Renal cortex interstitium (tissue), 11 donors: ENCODE measurements around the gene NAT9. TPM values are rescaled to one million over a fixed set of nuclear protein-coding genes. Genes with fewer than 3 reads are reported as not detected.

Source experiments
- DNase-seq, 11 donors: peaks; one replicate each; pipeline ENCODE4 v3.0.0-alpha.2; 2013; ENCODE audit warnings: low read depth in 9 of 11, low spot score in 4 of 11; ENCODE audit errors: extremely low read depth in 1 of 11
- polyA plus RNA-seq, 3 donors: library from polyadenylated mRNA; unstranded; fragments of 120-200 nt; gene quantifications; one replicate each; pipeline ENCODE4 v1.2.1, GENCODE V29; 2013; ENCODE audit not compliant: insufficient read length in 3 of 3

NAT9 gene
- polyA plus RNA-seq, 3 donors, result 40.8 to 54.9 (median 46.7) TPM

GRCh38 chr17:74740641-74741387 lies 35.3 kb downstream of the NAT9 start:
- DNase-seq, result no peak

- DNase-seq, result no peak
These were observed 36.0 kb downstream of the NAT9 start for GRCh38 chr17:74740173-74740572.

- no peak for DNase-seq
These were observed 36.8 kb downstream of the NAT9 start for GRCh38 chr17:74739227-74739831.

- DNase-seq, result no peak
These were observed 37.8 kb downstream of the NAT9 start for GRCh38 chr17:74738051-74738996.

- DNase-seq, result no peak
These were observed 38.7 kb downstream of the NAT9 start for GRCh38 chr17:74737299-74738050.

GRCh38 chr17:74736513-74737298 lies 39.4 kb downstream of the NAT9 start, which contains the start of gene RAB37:
Gene RAB37 (plus strand): TSS chr17:74737256. CDS start chr17:74737273, 17 bp downstream.
- DNase-seq, result no peak

- DNase-seq, result no peak
These were observed 41.9 kb downstream of the NAT9 start for GRCh38 chr17:74734256-74734655.

- no peak for DNase-seq
These were observed 42.6 kb downstream of the NAT9 start for GRCh38 chr17:74733365-74734122.

- DNase-seq, result no peak
These were observed 43.9 kb downstream of the NAT9 start for GRCh38 chr17:74732042-74732867.

- no peak for DNase-seq
These were observed 44.9 kb downstream of the NAT9 start for GRCh38 chr17:74731347-74731605.

- no peak for DNase-seq
These were observed 45.4 kb downstream of the NAT9 start for GRCh38 chr17:74730491-74731346.

- no peak for DNase-seq
These were observed 46.3 kb downstream of the NAT9 start for GRCh38 chr17:74729866-74730265.

- no peak for DNase-seq
These were observed 46.8 kb downstream of the NAT9 start for GRCh38 chr17:74729368-74729767.

- DNase-seq, result no peak
These were observed 47.5 kb downstream of the NAT9 start for GRCh38 chr17:74728702-74729075.

GRCh38 chr17:74728033-74728701 lies 48.0 kb downstream of the NAT9 start:
- no peak for DNase-seq

- no peak for DNase-seq
These were observed 51.0 kb downstream of the NAT9 start for GRCh38 chr17:74725111-74725510.
